NCI-H2171 (cell line): ENCODE data around the gene TXNRD1.
"Not testable (repeated sequence)": the region's sequence is repeated elsewhere in the genome, so short reads cannot be mapped to it uniquely, and the experiment has no call there.

Experiments used
- DNase-seq: peaks from one replicate; lab custom pipeline; 2025; lab: John Stamatoyannopoulos, UW

TXNRD1 gene

DNA sequence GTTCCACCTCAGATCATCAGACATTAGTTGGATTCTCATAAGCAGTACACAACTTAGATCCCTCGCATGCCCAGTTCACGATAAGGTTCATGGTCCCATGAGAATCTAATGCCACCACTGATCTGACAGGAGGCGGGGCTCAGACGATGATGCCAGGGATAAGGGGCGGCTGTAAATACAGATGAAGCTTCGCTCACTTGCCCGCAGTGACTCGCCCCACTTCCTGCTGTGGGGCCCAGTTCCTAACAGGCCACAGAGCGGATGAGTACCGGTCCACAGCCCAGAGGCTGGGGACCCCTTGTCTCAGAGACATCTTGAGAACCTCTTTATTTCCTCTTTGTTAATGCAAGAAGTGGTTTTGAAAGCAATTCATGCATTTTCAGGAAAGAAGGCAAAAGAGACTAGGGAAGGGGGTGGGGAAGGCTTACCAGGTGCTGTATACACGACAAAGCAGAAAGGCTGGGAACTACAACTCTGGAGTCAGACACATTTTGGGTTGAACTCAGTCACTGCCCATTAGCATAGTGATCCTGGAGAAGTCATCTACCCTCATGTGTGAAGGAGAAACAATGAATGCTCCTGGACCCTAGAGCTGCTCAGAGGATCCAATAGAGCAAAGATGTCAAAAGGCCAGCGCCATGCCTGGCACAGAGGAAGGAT is 156.6 kb downstream of the TXNRD1 start:
- DNase-seq, result no peak

- no peak for DNase-seq
These were observed 157.2 kb downstream of the TXNRD1 start for GRCh38 chr12:104372721-104373335.

GRCh38 chr12:104374071-104374470 is 158.5 kb downstream of the TXNRD1 start:
- no peak for DNase-seq

- no peak for DNase-seq
These were observed 159.2 kb downstream of the TXNRD1 start for GRCh38 chr12:104374806-104375205.

- no peak for DNase-seq
These were observed 160.2 kb downstream of the TXNRD1 start for GRCh38 chr12:104375775-104376174.

- DNase-seq, result no peak
These were observed 161.3 kb downstream of the TXNRD1 start for GRCh38 chr12:104376650-104377513.

DNA sequence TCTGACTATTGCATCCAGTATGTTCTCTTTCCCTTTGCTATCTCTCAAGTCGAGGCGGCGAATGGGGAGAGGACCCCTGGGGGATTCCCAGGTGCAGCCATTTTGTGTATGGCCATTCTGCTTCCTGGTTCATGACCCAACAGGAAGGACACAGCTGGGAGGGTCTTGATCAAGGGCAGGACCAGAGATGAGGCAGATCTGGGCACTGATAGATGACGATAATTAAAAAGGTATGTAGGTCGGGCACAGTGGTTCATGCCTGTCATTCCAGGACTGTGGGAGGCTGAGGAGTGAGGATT is 161.9 kb downstream of the TXNRD1 start:
- DNase-seq, result no peak

GRCh38 chr12:104378427-104378826 is 162.8 kb downstream of the TXNRD1 start:
- no peak for DNase-seq

GRCh38 chr12:104381341-104381730 is 165.8 kb downstream of the TXNRD1 start:
- no peak for DNase-seq

- DNase-seq, result peak; percentile 69
These were observed 166.3 kb downstream of the TXNRD1 start for GRCh38 chr12:104381731-104382480.

GRCh38 chr12:104384141-104384880 is 168.7 kb downstream of the TXNRD1 start:
- DNase-seq, result no peak

- no peak for DNase-seq
These were observed 169.9 kb downstream of the TXNRD1 start for GRCh38 chr12:104385510-104385909.

DNA sequence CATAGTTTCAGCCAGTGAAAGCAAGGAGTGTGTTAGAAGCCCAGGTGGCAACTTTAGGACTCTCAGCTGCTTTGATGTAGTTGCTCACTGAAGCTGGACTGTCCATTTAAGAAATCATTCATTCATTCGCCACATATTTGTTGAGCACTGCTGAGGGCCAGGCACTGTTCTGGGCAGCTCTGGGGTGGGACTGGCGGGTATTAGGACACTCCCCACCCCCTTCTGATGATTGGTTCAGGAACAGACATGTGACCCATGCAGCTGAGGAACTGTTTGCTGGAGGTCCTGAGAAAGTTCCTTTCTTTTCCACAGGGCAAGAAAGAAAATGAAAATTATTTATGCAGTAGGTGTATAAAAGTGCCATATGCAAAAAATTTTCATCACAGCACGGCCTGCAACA is 170.9 kb downstream of the TXNRD1 start:
- DNase-seq, result no peak

GRCh38 chr12:104387190-104387589 is 171.6 kb downstream of the TXNRD1 start:
- no peak for DNase-seq

DNA sequence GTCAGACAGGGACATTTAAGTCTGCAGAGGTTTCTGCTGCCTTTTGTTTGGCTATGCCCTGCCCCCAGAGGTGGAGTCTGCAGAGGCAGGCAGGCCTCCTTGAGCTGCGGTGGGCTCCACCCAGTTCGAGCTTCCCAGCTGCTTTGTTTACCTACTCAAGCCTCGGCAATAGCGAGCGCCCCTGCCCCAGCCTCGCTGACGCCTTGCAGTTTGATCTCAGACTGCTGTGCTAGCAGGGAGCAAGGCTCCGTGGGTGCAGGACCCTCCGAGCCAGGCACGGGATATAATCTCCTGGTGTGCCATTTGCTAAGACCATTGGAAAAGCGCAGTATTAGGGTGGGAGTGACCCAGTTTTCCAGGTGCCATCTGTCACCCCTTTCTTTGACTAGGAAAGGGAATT is 178.5 kb downstream of the TXNRD1 start:
- not testable (repeated sequence) for DNase-seq
